Endothelial cell of umbilical vein (primary cell): ENCODE data around the gene SSH2. TPM values are rescaled to one million over a fixed set of nuclear protein-coding genes. Genes with fewer than 3 reads are reported as not detected.
A peak's percentile ranks its signal among the peaks of the same experiment; 100 is the strongest.

Experiments
- BruUV-seq: library from RNA; stranded (reverse); fragments of 400-500 nt; replicated peaks from 2 replicates; lab custom pipeline; 2021; lab: Mats Ljungman, UMichigan
- CTCF ChIA-PET: fragments of 300-600, 350-600 bp; sonication (Branson Sonifier 250); formaldehyde crosslinking; loops from one replicate; lab custom pipeline; 2021; ENCODE audit warnings: antibody characterized with exemption, inconsistent platforms; lab: Charles Lee
- POLR2A ChIA-PET: fragments of 300-600, 350-600 bp; sonication (Branson Sonifier 250); formaldehyde crosslinking; loops from one replicate; lab custom pipeline; 2021; ENCODE audit warnings: antibody characterized with exemption, inconsistent platforms; lab: Charles Lee
- DNase-seq: peaks from one replicate; pipeline ENCODE4 v3.0.0-alpha.2; 2011; ENCODE audit warnings: low read depth, low spot score
- FAIRE-seq: peaks from 2 replicates; lab custom pipeline; 2011; peaks lifted over from hg19 to GRCh38; lab: Jason Lieb, UNC
- H2AFZ ChIP-seq: 2 replicates; pipeline ENCODE4 v1.6.0; 2012; ENCODE audit warnings: low read depth, low read length, control low read depth, inconsistent platforms
- H3K27ac ChIP-seq: 2 replicates; pipeline ENCODE4 v1.5.1; 2011; ENCODE audit warnings: low read depth, mild to moderate bottlenecking, control low read depth, low read length, moderate library complexity; ENCODE audit not compliant: insufficient read depth
- H3K27me3 ChIP-seq, 2 experiments: 2 replicates each; pipeline versions ENCODE4 v1.6.0 to v1.6.1; 2011; ENCODE audit warnings: low read length in 2 of 2, mixed read lengths in 1 of 2; ENCODE audit not compliant: control insufficient read depth in 2 of 2, insufficient read depth in 2 of 2
- H3K36me3 ChIP-seq, 2 experiments: 2 replicates in 1 of 2; 3 replicates in 1 of 2; pipeline ENCODE4 v1.5.1; 2011; ENCODE audit warnings: low read length in 2 of 2, mild to moderate bottlenecking in 1 of 2, moderate library complexity in 1 of 2; ENCODE audit not compliant: control insufficient read depth in 2 of 2, insufficient read depth in 2 of 2; ENCODE audit errors: extremely low read depth in 1 of 2
- H3K4me1 ChIP-seq: 3 replicates; pipeline ENCODE4 v1.5.1; 2011; ENCODE audit warnings: mild to moderate bottlenecking, low read length; ENCODE audit not compliant: control insufficient read depth, insufficient read depth; ENCODE audit errors: extremely low read depth
- H3K4me2 ChIP-seq: 2 replicates; pipeline ENCODE4 v1.6.1; 2011; ENCODE audit warnings: low read length, control low read depth, mixed read lengths; ENCODE audit not compliant: insufficient read depth
- H3K4me3 ChIP-seq, 3 experiments: fragments of 200-600 bp in 1 of 3; sonication (generic), shearing (Covaris generic) in 1 of 3; replicated peaks in 1 of 3; 2 replicates each; pipeline ENCODE4 v1.5.1; 2011 to 2016; ENCODE audit warnings: control low read depth in 3 of 3, low read length in 3 of 3, mild to moderate bottlenecking in 2 of 3, inconsistent platforms in 1 of 3, low read depth in 1 of 3, moderate library complexity in 1 of 3; ENCODE audit not compliant: insufficient read depth in 1 of 3
- H3K79me2 ChIP-seq: 2 replicates; pipeline ENCODE4 v1.6.0; 2012; ENCODE audit warnings: low read length, inconsistent platforms; ENCODE audit not compliant: control insufficient read depth, insufficient read depth
- H3K9ac ChIP-seq: replicated peaks from 2 replicates; pipeline ENCODE3; 2011; ENCODE audit warnings: low read length, control low read depth; ENCODE audit not compliant: insufficient read depth; ENCODE audit errors: extremely low read depth
- H3K9me1 ChIP-seq: replicated peaks from 3 replicates; pipeline ENCODE4 v1.6.0; 2011; ENCODE audit warnings: mild to moderate bottlenecking, low read length; ENCODE audit not compliant: control insufficient read depth, insufficient read depth; ENCODE audit errors: extremely low read depth
- H3K9me3 ChIP-seq: replicated peaks from 2 replicates; pipeline ENCODE4 v1.5.1; 2012; ENCODE audit warnings: low read length, inconsistent platforms; ENCODE audit not compliant: control insufficient read depth, insufficient read depth
- H4K20me1 ChIP-seq: replicated peaks from 2 replicates; pipeline ENCODE3; 2011; ENCODE audit warnings: mild to moderate bottlenecking, low read length; ENCODE audit not compliant: control insufficient read depth, insufficient read depth; ENCODE audit errors: extremely low read depth
- CTCF ChIP-seq, 2 donors: IDR thresholded peaks; 1 replicate in 1 of 2; 2 replicates in 1 of 2; pipeline ENCODE4 v1.5.1; 2011; ENCODE audit warnings: low read length in 2 of 2, mild to moderate bottlenecking in 2 of 2, moderate library complexity in 2 of 2, control low read depth in 1 of 2, inconsistent platforms in 1 of 2, low read depth in 1 of 2; ENCODE audit not compliant: insufficient read depth in 1 of 2; ENCODE audit errors: extremely low read depth in 1 of 2
- EZH2 ChIP-seq: IDR thresholded peaks from 2 replicates; pipeline ENCODE4 v1.6.1; 2012; ENCODE audit warnings: borderline replicate concordance, low read depth, mild to moderate bottlenecking, moderate library complexity, low read length, inconsistent platforms; ENCODE audit not compliant: severe bottlenecking
- FOS ChIP-seq: IDR thresholded peaks from 2 replicates; pipeline ENCODE4 v1.6.1; 2011; ENCODE audit warnings: mild to moderate bottlenecking, low read length, moderate library complexity, borderline replicate concordance; ENCODE audit not compliant: insufficient read depth
- GATA2 ChIP-seq: IDR thresholded peaks from 2 replicates; pipeline ENCODE4 v1.7.0; 2011; ENCODE audit warnings: low read depth, mild to moderate bottlenecking, moderate library complexity, mixed read lengths, low read length; ENCODE audit not compliant: insufficient read length, insufficient read depth
- JUN ChIP-seq: IDR thresholded peaks from 2 replicates; pipeline ENCODE4 v1.6.1; 2011; ENCODE audit warnings: borderline replicate concordance, low read depth; ENCODE audit not compliant: insufficient read length, insufficient read depth
- MAX ChIP-seq: IDR thresholded peaks from 2 replicates; pipeline ENCODE4 v1.6.1; 2011; ENCODE audit not compliant: insufficient read depth, insufficient read length
- MYC ChIP-seq: IDR thresholded peaks from one replicate; pipeline ENCODE4 v1.6.1; 2011; ENCODE audit warnings: mild to moderate bottlenecking, low read depth, low read length
- POLR2A ChIP-seq: IDR thresholded peaks from 2 replicates; pipeline ENCODE4 v1.6.1; 2012; ENCODE audit warnings: low read depth, mild to moderate bottlenecking, control low read depth, low read length
- POLR2AphosphoS5 ChIP-seq: IDR thresholded peaks from 2 replicates; pipeline ENCODE4 v1.6.1; 2012; ENCODE audit warnings: low read depth, mild to moderate bottlenecking, control low read depth, low read length, moderate library complexity; ENCODE audit not compliant: insufficient read depth
- dilution Hi-C: fragments of 300-500 bp; cut with MboI; formaldehyde crosslinking; loops from one replicate; pipeline ENCODE4 v1.15.0; 2019; ENCODE audit warnings: low sequenced_read_pairs; ENCODE audit not compliant: extremely low pct_ligation_motif_present
- intact Hi-C: fragments of 100-400 bp; cut with micrococcal nuclease; formaldehyde crosslinking; loops from one replicate; pipeline ENCODE4 v1.10.0; 2022
- polyA plus RNA-seq, 4 experiments: library from polyadenylated mRNA; depleted of rRNA in 3 of 4; stranded (reverse) in 3 of 4; unstranded in 1 of 4; fragments of >200 nt; gene quantifications; 2 replicates each; pipeline versions ENCODE4 v1.2.1 to v1.2.3, GENCODE V29; 2011 to 2012; ENCODE audit warnings: missing spikeins in 1 of 4
- total RNA-seq: library from RNA; stranded (reverse); gene quantifications from 2 replicates; pipeline ENCODE4 v1.2.3, GENCODE V29; 2021

SSH2 gene
- total and polyA plus RNA-seq, 2 donors (not counting 3 experiments of a cell fraction or from before 2014, with no cell fraction given): 24.6 to 60.9 TPM

GRCh38 chr17:29614349-29615047 is 315.5 kb downstream of the SSH2 start:
- intact Hi-C loops: loop anchor here (1.0 to 5.0 kb wide), 3 partner anchors 47 to 479 kb away; partner anchors contain the start of genes ABHD15 and TP53I13
- Histone ChIP-seq H3K27me3 (no peaks in the 10 kb centered on the region), H3K9ac (no peak overlapping the region), H3K36me3 (peaks cover 0 to 1% of the 10 kb centered on the region in 2 experiments), H3K9me3 (no peaks in the 10 kb centered on the region), H3K4me3 (no peak overlapping the region), H3K27ac (no peak overlapping the region), H3K79me2 (no peaks in the 10 kb centered on the region), H4K20me1 (no peaks in the 10 kb centered on the region), H3K4me2 (no peak overlapping the region), H3K9me1 (no peaks in the 10 kb centered on the region), H2AFZ (no peak overlapping the region), H3K4me1 (peaks cover 31% of the 10 kb centered on the region)
- DNase-seq (no peak), FAIRE-seq (no peak)
- POLR2A ChIA-PET: no interaction called here
- BruUV-seq: TSS peak; percentile 47
- TF ChIP-seq JUN (no peak), FOS (no peak), POLR2AphosphoS5 (no peak), CTCF (IDR thresholded peaks at IDR 0.05; ENCODE audit: extremely low read depth in 1 of 2, insufficient read depth in 1 of 2, low read depth in 1 of 2, low read length in 2 of 2) (no peak), MAX (no peak), POLR2A (no peak), MYC (no peak), EZH2 (no peak), GATA2 (no peak)
- dilution Hi-C loops: no loop called here
- CTCF ChIA-PET: interaction anchor here (1.0 to 6.9 kb wide), 9 partner anchors 10 to 316 kb away, joined by 3 to 120 read pairs (median 14); partner anchors contain the start of genes ANKRD13B and SSH2
